HG03432 (cell line): ENCODE measurements around the gene LIG4.

ENCODE experiments used
- ATAC-seq: cut with Tn5 transposase; IDR thresholded peaks from one replicate; pipeline ENCODE4 v1.9.1; 2021; ENCODE audit warnings: mild to moderate bottlenecking, moderate library complexity; ENCODE audit not compliant: unreplicated experiment

The LIG4 gene

DNA sequence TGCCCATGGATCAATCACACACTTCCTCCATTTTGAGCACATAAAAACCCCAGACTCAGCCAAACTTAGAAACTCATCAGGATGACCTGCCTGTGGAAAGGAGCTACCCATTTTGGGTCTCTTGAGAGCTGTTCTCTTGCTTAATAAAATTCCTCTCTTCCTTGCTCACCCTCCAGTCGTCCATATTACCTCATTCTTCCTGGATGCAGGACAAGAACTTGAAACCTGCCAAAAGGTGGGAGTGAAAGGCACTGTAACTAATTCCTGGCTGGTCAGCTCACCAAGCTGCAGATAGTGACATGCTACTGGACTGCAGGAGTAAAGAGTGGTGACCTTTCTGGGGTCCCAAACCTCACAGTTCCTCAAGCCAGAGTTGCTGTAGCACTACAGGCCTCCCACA, 20.2 kb downstream of the LIG4 start:
- ATAC-seq: no peak

- ATAC-seq: no peak
Observed at GRCh38 chr13:108194435-108194936, 20.9 kb downstream of the LIG4 start.

DNA sequence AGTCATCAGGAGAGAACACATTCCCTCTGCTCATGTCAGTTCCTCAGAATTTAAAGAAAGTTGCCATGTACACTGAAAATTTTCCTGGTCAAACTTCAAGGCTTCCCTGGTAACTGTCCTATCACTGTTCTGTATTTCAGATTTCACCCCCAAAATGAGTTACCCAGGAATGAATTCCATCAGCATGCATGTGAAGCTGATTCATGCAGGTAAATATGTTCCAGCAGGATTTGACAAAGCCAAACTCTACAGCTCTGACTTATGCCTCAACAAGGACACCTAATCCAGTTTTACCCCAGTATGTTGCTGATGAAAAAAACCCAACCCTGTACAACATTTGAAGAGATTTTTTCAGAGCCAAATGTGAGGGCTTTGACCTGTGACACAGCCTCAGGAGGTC, 21.5 kb downstream of the LIG4 start:
- no peak for ATAC-seq

- no peak for ATAC-seq
Observed at GRCh38 chr13:108190897-108191296, 24.4 kb downstream of the LIG4 start.

DNA sequence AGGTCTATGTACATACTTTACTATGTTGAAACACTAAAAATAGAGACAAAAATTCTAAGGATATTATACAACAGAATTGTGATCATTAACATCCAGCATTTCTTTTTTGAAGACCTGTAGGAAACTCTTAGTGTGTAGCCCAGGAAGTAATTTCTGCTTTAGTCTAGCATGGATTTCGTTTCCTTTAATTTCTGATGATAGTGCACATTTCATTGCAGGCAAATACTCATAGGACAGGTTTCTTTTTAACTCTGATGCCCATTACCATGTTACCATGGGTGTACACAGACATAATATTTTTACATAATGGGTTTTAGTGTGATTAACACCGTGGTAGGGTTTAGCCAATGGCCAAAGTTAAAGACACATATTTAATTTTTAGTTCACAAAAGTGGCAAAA, 27.1 kb downstream of the LIG4 start:
- ATAC-seq: no peak

DNA sequence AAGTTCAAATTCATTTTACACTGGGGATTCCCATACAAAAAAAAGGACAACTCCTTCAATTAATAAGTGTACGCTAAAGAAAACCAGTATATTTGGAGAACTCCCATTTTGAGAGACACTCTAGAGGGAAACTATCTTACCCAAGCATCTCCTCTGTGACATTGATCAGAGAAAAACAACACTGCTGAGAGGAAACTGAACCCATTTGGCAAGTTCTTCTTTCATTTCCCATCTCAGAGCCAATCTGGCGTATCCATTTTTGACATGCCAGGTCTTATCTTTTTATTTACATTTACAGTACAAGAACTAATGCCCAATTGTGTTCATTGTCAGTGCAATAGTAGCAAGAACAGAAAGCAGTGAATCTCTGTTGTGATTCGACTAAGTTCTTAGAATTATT, 30.1 kb downstream of the LIG4 start:
- no peak for ATAC-seq

GRCh38 chr13:108182652-108183051, 32.7 kb downstream of the LIG4 start:
- no peak for ATAC-seq

DNA sequence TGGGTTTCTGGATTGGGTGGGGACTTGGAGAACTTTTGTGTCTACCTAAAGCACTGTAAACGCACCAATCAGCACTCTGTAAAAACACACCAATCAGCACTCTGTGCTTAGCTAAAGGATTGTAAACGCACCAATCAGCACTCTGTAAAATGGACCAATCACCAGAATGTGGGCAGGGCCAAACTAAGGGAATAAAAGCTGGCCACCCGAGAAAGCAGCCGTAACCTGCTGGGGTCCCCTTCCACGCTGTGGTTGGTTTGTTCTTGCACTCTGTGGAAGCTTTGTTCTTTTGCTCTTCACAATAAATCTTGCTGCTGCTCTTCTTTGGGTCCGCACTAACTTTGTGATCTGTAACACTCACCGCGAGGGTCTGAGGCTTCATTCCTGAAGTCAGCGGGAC, 37.3 kb downstream of the LIG4 start:
- ATAC-seq: no peak

- ATAC-seq: peak; percentile 54
Observed at GRCh38 chr13:108176685-108177274, 38.6 kb downstream of the LIG4 start.

DNA sequence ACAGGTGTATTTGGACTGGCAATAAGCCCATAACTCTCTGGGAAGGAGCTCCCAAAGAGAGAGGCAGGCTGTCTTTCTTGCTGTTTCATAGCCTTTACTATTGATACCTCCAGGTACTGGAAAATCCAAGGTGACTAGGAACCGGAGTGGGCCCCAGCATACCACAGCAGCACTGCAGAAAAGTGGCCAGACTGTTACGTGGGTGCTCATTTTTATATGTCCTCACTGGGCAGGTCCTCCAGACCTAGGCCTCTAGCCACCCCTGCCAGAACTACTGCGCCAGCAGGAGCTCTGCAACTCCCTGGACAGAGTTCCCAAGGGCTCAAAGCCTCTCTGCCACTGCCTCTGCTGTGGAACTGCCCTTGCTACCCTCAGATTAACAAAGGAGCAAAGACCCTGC, 46.4 kb downstream of the LIG4 start:
- ATAC-seq: no peak

GRCh38 chr13:108166078-108166477, 49.3 kb downstream of the LIG4 start:
- no peak for ATAC-seq

DNA sequence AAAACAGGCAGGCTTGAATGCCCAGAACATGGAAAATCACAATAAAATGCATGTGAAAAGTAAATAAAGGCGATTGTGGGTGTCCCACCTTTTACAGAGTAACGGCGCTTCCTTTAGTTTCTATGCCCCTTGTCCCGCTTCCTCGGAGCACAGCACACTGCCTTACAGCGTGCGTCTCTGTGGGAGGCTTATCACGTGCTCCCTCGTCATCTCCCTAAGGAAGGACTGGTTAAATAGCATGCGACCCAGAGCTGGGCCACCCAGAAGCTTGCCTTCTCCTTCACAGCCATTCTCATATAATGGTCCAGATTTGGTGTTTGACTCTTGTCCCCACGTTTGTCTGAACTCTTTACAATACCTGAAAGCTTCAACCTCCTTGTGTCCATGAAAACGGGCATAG, 56.6 kb downstream of the LIG4 start:
- no peak for ATAC-seq
